GM12873 (cell line): ENCODE data around the gene CD38.
A peak's percentile ranks its signal among the peaks of the same experiment; 100 is the strongest.

Experiments
- CTCF ChIP-seq: IDR thresholded peaks from 2 replicates; pipeline ENCODE4 v1.5.1; 2012; ENCODE audit warnings: low read depth, mild to moderate bottlenecking, moderate library complexity, low read length, control low read depth; ENCODE audit not compliant: insufficient read depth; ENCODE audit errors: missing control alignments

CD38 gene

GRCh38 chr4:15881820-15882219 lies 103.7 kb downstream of the CD38 start:
- no peak for TF ChIP-seq CTCF

DNA sequence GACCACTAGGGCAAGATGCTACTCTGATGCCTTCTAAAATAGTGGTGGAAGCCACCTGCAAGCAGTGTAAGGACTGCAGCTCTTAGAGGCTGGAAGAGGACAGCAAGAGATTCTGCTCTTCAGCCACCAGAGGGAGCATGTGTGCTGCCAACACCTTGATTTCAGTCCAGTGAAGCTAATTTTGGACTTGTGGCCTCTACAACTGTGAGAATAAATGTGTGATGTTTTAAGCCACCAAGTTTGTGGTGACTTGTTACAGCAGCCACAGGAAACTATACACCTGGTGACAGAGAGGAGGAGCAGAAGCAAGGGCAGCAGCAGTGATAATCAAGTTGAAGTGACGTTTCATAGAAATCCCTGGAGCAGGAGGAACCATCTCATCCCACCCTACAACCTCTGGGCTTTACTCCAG lies 104.6 kb downstream of the CD38 start:
- peak; percentile 98 for TF ChIP-seq CTCF

DNA sequence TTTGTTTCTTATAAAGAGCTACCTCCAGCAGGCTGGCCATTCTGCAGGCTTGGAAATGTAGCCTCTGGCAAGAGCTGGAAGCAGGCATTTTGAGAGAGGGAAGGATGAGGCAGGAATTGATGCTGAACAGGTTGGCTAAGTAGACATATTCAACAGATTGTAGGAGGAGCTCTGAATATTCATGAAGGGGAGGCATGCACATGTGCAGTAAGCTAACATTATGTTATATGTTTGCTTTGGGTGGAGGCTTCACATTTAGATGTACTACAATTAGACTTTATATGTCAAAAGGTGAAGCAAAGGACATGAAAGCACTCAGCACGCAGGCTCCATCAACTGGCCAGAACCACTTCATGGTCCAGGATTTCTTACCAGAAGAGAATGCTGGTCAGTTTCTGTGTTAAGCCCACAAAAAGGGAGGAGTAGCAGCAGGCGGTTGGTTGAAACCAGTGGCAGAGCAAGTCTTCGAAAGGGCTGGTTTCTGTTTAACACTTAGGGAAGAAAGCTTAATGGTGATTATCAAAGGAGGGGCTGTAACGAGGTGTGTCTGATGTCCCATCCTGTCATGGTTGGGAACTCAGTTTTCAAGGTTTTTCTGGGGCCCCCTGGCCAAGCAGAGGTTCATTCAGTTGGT lies 105.6 kb downstream of the CD38 start:
- no peak for TF ChIP-seq CTCF

- TF ChIP-seq CTCF: no peak
These were observed 106.5 kb downstream of the CD38 start for GRCh38 chr4:15884666-15885065.

DNA sequence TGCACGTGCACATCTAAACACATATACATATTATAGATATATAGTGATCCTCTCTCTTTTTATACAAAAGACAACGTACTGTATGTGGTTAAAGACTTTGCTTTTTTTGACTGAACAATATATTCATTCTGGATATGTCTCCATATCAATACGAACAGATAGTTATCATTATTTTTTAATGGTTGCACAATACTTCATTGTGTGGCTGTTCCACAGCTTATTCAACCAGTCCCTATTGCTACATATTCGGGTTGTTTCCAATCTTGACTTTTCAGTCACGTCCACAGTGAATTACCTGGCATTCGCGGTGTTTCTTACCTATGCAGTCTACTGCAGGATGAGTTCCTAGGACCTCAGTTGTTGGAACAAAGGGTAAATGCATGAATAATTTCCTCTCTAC lies 107.3 kb downstream of the CD38 start:
- no peak for TF ChIP-seq CTCF

DNA sequence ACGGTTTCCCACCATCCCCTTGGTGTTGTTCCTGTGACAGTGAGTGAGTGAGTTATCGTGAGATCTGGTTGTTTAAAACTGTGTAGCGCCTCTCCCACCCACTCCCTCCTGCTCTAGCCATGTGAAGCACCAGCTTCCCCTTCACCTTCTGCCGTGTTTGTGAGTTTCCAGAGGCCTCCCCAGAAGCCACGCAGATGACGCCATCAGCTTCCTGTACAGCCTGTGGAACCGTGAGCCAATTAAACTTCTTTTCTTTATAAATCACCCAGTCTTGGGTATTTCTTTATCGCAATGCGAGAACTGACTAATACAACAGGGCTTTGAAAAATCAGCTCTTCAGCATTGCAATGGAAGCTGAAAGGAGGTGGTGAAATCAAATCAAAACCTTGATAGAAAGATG lies 110.4 kb downstream of the CD38 start:
- no peak for TF ChIP-seq CTCF

DNA sequence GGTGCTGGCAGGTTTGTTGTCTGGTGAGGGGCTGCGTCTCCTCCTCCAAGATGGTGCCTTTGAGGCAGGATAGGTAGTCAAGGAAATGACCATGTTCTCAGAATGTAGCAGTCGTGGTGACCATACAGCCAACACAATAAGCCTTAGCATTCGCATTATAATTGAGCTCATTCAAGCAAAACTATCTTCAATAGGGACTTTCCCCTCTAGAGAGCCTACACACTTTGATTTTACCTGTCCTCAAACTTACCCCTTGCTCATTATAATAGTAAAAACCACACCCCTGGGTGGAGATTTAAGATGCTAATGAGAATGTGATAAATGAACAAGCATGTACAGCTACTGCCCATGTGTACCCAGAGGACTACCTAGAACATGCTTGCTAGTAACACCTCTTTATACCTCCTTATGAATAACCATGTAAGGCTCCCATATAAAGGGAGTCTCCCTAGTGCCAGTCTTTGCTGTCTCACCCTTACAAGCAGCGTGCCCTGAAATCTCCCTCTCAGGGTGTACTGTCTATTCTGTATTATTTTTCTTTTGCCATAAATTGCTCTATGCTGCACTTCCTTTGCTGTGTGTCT lies 112.2 kb downstream of the CD38 start:
- no peak for TF ChIP-seq CTCF
